Activated T-cell treated with anti-CD3 and anti-CD28 coated beads, Interleukin-2, amount 50 U/mL, for 24 hours (primary cell): Measurements from ENCODE around the gene MARCHF3.

Experiments
- DNase-seq: peaks from one replicate; pipeline ENCODE4 v3.0.0-alpha.2; 2020
- H3K27ac Mint-ChIP-seq: 2 replicates; pipeline ENCODE4 v1.8.0; 2020; ENCODE audit warnings: mild to moderate bottlenecking, mixed read lengths
- H3K27me3 Mint-ChIP-seq: 2 replicates; pipeline ENCODE4 v1.8.0; 2020; ENCODE audit warnings: mixed read lengths
- H3K36me3 Mint-ChIP-seq: 2 replicates; pipeline ENCODE4 v1.8.0; 2020; ENCODE audit warnings: low read depth, mixed read lengths
- H3K4me1 Mint-ChIP-seq: 2 replicates; pipeline ENCODE4 v1.8.0; 2020; ENCODE audit warnings: low read depth, mixed read lengths
- H3K4me3 Mint-ChIP-seq: 2 replicates; pipeline ENCODE4 v1.8.0; 2020; ENCODE audit warnings: mild to moderate bottlenecking, moderate library complexity, mixed read lengths
- H3K9me3 Mint-ChIP-seq: 2 replicates; pipeline ENCODE4 v1.8.0; 2020; ENCODE audit warnings: mixed read lengths

MARCHF3 gene

DNA sequence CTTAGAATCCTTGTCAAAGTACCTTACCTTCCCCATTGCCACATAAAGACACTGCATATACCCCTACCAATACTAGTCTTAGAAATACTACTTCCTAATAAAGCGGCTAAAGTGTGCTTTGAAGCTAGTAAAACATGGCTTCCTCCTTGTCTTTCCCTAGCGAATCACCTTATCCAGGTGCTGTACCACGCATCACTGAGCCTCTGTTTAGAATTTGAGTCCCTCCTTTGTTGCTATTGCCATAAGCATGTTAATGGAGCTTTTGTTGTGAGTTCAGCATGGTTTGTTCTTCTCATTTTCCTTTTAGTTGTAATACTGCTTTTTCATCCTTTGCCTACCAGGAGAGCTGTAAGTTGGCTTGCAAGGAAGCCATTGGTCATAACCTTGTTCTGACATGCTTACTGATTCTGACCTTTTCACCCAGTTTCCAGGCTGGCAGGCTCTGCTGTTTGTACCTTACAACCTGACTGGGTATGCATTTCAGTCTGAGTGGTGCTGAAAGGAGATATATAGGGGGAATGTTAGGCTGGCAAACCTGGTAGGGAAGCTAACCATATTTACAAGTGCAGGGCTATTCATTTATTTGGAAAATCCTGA is 203.6 kb downstream of the MARCHF3 start:
- DNase-seq, result no peak
- Mint-ChIP-seq H3K27ac (peak overlapping the region; percentile 4), H3K36me3 (peaks cover 98% of the 10 kb centered on the region), H3K4me1 (peaks cover 3% of the 10 kb centered on the region), H3K27me3 (no peaks in the 10 kb centered on the region), H3K4me3 (no peak overlapping the region), H3K9me3 (no peaks in the 10 kb centered on the region)

DNA sequence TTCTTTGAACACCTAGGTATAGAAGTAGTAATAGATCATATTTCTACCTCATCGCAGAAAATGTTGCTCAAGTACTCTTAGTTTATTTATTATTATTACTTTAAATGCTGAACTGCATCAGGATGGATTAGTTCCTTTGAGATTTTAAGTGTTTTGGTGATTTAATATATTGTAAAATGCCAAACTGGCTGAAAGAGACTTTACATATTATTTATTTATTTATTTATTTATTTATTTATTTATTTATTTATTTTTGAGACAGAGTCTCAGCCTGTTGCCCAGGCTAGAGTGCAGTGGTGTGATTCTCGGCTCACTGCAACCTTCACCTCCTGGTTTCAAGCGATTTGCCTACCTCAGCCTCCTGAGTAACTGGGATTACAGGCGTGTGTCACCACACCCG is 211.1 kb downstream of the MARCHF3 start:
- no peak for DNase-seq
- Mint-ChIP-seq H3K27ac (no peak overlapping the region), H3K27me3 (no peaks in the 10 kb centered on the region), H3K4me3 (no peak overlapping the region), H3K9me3 (no peaks in the 10 kb centered on the region), H3K4me1 (peaks cover 5% of the 10 kb centered on the region), H3K36me3 (peaks cover 89% of the 10 kb centered on the region)

DNA sequence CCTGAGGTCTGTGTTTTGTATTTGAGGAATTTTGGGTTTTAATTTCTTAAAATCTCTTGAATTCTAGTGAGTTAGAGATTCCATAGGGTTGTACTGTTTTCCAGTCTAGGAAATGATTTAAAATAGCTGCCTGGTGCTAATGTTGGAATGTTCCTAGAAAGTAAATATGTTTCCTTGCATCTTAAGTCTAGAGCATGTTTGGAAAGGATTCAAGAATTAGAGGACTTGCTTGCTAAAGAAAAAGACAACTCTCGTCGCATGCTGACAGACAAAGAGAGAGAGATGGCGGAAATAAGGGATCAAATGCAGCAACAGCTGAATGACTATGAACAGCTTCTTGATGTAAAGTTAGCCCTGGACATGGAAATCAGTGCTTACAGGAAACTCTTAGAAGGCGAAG is 211.6 kb downstream of the MARCHF3 start:
- Mint-ChIP-seq H3K36me3 (peaks cover 89% of the 10 kb centered on the region), H3K4me1 (peaks cover 7% of the 10 kb centered on the region), H3K4me3 (no peak overlapping the region), H3K9me3 (no peaks in the 10 kb centered on the region), H3K27me3 (no peaks in the 10 kb centered on the region), H3K27ac (no peak overlapping the region)
- no peak for DNase-seq
